ENCODE results near the gene TMEM269.

DNA sequence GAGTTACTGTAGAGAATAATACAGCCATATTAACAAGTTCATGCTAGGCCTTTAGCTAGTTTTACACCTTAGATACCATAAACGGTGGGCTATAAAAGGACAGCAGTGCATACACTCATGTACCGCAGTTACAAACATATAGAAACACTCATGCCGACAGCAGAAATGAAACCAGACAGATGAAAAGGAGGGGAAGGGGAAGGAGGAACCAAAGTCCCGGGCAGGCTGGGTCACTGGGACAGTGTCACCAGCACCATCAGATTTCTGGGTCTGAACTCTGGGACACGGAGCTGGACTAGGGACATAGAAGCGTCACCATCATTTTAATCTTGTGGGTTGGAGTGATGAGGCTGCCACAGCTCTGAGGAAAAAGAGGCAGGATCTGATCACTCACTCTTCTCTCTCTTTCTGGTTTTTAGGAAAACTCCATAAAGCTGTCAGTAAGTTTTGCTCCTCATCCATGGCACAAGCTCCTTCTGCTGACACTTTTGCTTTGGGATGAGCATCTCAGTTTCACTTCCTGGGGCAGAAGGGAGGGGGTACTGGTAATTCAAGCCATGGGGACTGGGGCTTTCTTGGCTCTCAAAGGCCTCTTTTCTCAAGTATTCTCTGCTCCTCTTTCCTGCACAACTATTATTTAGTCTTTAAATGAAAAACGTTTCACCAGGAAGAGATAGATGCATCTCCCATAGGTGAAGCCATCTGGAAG, 53.8 kb downstream of the TMEM269 start:
- TF ChIP-seq, protein P1, sequence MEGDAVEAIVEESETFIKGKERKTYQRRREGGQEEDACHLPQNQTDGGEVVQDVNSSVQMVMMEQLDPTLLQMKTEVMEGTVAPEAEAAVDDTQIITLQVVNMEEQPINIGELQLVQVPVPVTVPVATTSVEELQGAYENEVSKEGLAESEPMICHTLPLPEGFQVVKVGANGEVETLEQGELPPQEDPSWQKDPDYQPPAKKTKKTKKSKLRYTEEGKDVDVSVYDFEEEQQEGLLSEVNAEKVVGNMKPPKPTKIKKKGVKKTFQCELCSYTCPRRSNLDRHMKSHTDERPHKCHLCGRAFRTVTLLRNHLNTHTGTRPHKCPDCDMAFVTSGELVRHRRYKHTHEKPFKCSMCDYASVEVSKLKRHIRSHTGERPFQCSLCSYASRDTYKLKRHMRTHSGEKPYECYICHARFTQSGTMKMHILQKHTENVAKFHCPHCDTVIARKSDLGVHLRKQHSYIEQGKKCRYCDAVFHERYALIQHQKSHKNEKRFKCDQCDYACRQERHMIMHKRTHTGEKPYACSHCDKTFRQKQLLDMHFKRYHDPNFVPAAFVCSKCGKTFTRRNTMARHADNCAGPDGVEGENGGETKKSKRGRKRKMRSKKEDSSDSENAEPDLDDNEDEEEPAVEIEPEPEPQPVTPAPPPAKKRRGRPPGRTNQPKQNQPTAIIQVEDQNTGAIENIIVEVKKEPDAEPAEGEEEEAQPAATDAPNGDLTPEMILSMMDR (IDR thresholded peaks at IDR 0.05; ENCODE audit: insufficient read depth, low read length, poor library complexity, severe bottlenecking), result no peak
- no peak for TF ChIP-seq EZH2phosphoT487 (conservative IDR thresholded peaks at IDR 0.05; ENCODE audit: low read length)
